GM23338 (cell line): ENCODE results near the gene RPH3AL. TPM values are rescaled to one million over a fixed set of nuclear protein-coding genes. Genes with fewer than 3 reads are reported as not detected.

Source experiments
- ATAC-seq: fragments of 200-7000 bp; cut with Tn5 transposase; 3 replicates; pipeline ENCODE4 v1.9.1; 2020
- DNase-seq: peaks from one replicate; pipeline ENCODE4 v3.0.0-alpha.2; 2015; ENCODE audit warnings: low spot score
- H2AFZ ChIP-seq: fragments of 200-600 bp; sonication (generic); 2 replicates; pipeline ENCODE4 v1.8.0; 2016; ENCODE audit warnings: antibody characterized with exemption, mild to moderate bottlenecking, moderate library complexity
- H3F3A ChIP-seq: fragments of 200-600 bp; sonication (generic); replicated peaks from 2 replicates; pipeline ENCODE4 v1.8.0; 2017; ENCODE audit warnings: antibody characterized with exemption, mixed run types, low read depth
- H3K27ac ChIP-seq: fragments of 200-600 bp; sonication (generic); 2 replicates; pipeline ENCODE4 v1.6.1; 2016; ENCODE audit warnings: low read depth
- H3K27me3 ChIP-seq: fragments of 200-600 bp; sonication (generic); 2 replicates; pipeline ENCODE4 v1.8.0; 2016; ENCODE audit warnings: mild to moderate bottlenecking, mixed run types, moderate library complexity; ENCODE audit not compliant: insufficient read depth
- H3K36me3 ChIP-seq: fragments of 200-600 bp; sonication (generic); 2 replicates; pipeline ENCODE4 v1.8.0; 2016; ENCODE audit warnings: mild to moderate bottlenecking; ENCODE audit not compliant: insufficient read depth
- H3K4me1 ChIP-seq: fragments of 200-600 bp; sonication (generic); 2 replicates; pipeline ENCODE4 v1.8.0; 2016; ENCODE audit warnings: mild to moderate bottlenecking, moderate library complexity; ENCODE audit not compliant: insufficient read depth
- H3K4me2 ChIP-seq: fragments of 200-600 bp; sonication (generic); 2 replicates; pipeline ENCODE4 v1.7.1; 2017; ENCODE audit warnings: mixed run types
- H3K4me3 ChIP-seq: fragments of 200-600 bp; sonication (generic); 2 replicates; pipeline ENCODE4 v1.6.1; 2016; ENCODE audit warnings: mixed run types
- H3K79me2 ChIP-seq: fragments of 200-600 bp; sonication (generic); replicated peaks from 2 replicates; pipeline ENCODE4 v1.8.0; 2017; ENCODE audit warnings: mild to moderate bottlenecking; ENCODE audit not compliant: insufficient read depth
- H3K9me2 ChIP-seq: fragments of 200-600 bp; sonication (generic); 2 replicates; pipeline ENCODE4 v1.8.0; 2017; ENCODE audit not compliant: insufficient read depth
- H4K20me1 ChIP-seq: fragments of 200-600 bp; sonication (generic); replicated peaks from 2 replicates; pipeline ENCODE4 v1.8.0; 2017; ENCODE audit warnings: mild to moderate bottlenecking; ENCODE audit not compliant: insufficient read depth
- H3K27ac Mint-ChIP-seq: 2 replicates; pipeline ENCODE4 v1.8.0; 2020; ENCODE audit warnings: inconsistent platforms, mild to moderate bottlenecking, moderate library complexity, mixed read lengths
- H3K27me3 Mint-ChIP-seq: 3 replicates; pipeline ENCODE4 v1.8.0; 2022; ENCODE audit warnings: low read depth, mild to moderate bottlenecking, moderate library complexity, mixed read lengths, inconsistent platforms; ENCODE audit not compliant: insufficient read depth, poor library complexity
- H3K36me3 Mint-ChIP-seq: 3 replicates; pipeline ENCODE4 v1.8.0; 2021; ENCODE audit warnings: low read depth, mild to moderate bottlenecking, inconsistent platforms, moderate library complexity, mixed read lengths
- H3K4me1 Mint-ChIP-seq: 3 replicates; pipeline ENCODE4 v1.8.0; 2020; ENCODE audit warnings: mild to moderate bottlenecking, inconsistent platforms, mixed read lengths
- H3K4me3 Mint-ChIP-seq: 3 replicates; pipeline ENCODE4 v1.8.0; 2021; ENCODE audit warnings: moderate library complexity, mild to moderate bottlenecking, inconsistent platforms, mixed read lengths
- H3K9me3 Mint-ChIP-seq: 3 replicates; pipeline ENCODE4 v1.8.0; 2020; ENCODE audit warnings: moderate library complexity, mild to moderate bottlenecking, inconsistent platforms, mixed read lengths
- CREB1 ChIP-seq: fragments of 250-450 bp; sonication (Bioruptor Pico); IDR thresholded peaks from 2 replicates; pipeline ENCODE4 v1.5.0; 2020; ENCODE audit warnings: low read depth, mild to moderate bottlenecking, moderate library complexity
- EZH2 ChIP-seq: fragments of 200-600 bp; sonication (generic); IDR thresholded peaks from one replicate; pipeline ENCODE4 v1.8.0; 2017; ENCODE audit warnings: antibody characterized with exemption, mild to moderate bottlenecking, low read depth; ENCODE audit not compliant: unreplicated experiment
- EZH2phosphoT487 ChIP-seq: fragments of 200-600 bp; sonication (generic); IDR thresholded peaks from one replicate; pipeline ENCODE4 v1.8.1; 2018; ENCODE audit warnings: antibody characterized with exemption; ENCODE audit not compliant: unreplicated experiment
- ZNF462 ChIP-seq: fragments of 250-450 bp; sonication (Bioruptor Pico); IDR thresholded peaks from 2 replicates; pipeline ENCODE4 v1.5.0; 2020; ENCODE audit warnings: mild to moderate bottlenecking, moderate library complexity
- polyA plus RNA-seq: library from polyadenylated mRNA; unstranded; fragments of >200 nt; fragmentation: Nextera tagmentation; extraction: Ambion mirVana; gene quantifications from 2 replicates; pipeline ENCODE4 v1.2.1, GENCODE V29; 2016
- total RNA-seq: library from RNA; depleted of rRNA; stranded (reverse); fragments of >200 nt; shearing (Covaris generic); gene quantifications from 2 replicates; pipeline ENCODE4 v1.2.3, GENCODE V29; 2014

RPH3AL gene
- total and polyA plus RNA-seq, 2 experiments from 2014 or later, result 2.7 to 6.3 TPM

GRCh38 chr17:385836-386140 lies 33.2 kb upstream of the RPH3AL start (continued):
- TF ChIP-seq ZNF462 (no peak), EZH2phosphoT487 (no peak)

- DNase-seq, result peak; percentile 66
- H3K27me3 ChIP-seq, result peaks cover 42% of the 10 kb centered on the region
These were observed 32.7 kb upstream of the RPH3AL start for GRCh38 chr17:385178-385835.

More at GRCh38 chr17:385178-385835, 32.7 kb upstream of the RPH3AL start:
- peaks cover 9% of the 10 kb centered on the region; the same call in 1 of the 2 replicates for H3F3A ChIP-seq
- Mint-ChIP-seq H3K4me1 (peaks cover 36% of the 10 kb centered on the region), H3K27me3 (peaks cover 37% of the 10 kb centered on the region), H3K36me3 (peaks cover 4% of the 10 kb centered on the region; the same call in 2 of the 3 replicates), H3K27ac (no peak overlapping the region), H3K4me3 (peak overlapping the region; percentile 66), H3K9me3 (peaks cover 17% of the 10 kb centered on the region)
- H3K4me2 ChIP-seq, result peak overlapping the region; percentile 95
- no peaks in the 10 kb centered on the region for H3K36me3 ChIP-seq
- no peaks in the 10 kb centered on the region for H4K20me1 ChIP-seq
- H3K27ac ChIP-seq, result no peak overlapping the region
- peaks cover 32% of the 10 kb centered on the region for H3K4me1 ChIP-seq
- TF ChIP-seq EZH2phosphoT487 (no peak), EZH2 (peak; percentile 52), CREB1 (CRISPR knock-in tag) (no peak)
- peak overlapping the region; percentile 66 for H3K4me3 ChIP-seq
- H2AFZ ChIP-seq, result peak overlapping the region; percentile 52; the same call in 1 of the 2 replicates
- no peaks in the 10 kb centered on the region for H3K9me2 ChIP-seq
- ATAC-seq, result peak; percentile 49
- no peaks in the 10 kb centered on the region for H3K79me2 ChIP-seq
